A549 (cell line): ENCODE results near the gene KLHL29.

ENCODE experiments used
- ELK1 ChIP-seq: fragments of 150-350 bp; IDR thresholded peaks from 2 replicates; pipeline ENCODE4 v1.6.1; 2014; ENCODE audit warnings: low read depth, mild to moderate bottlenecking, low read length
- EP300 ChIP-seq, 2 experiments: fragments of >200 bp; sonication (Bioruptor Twin); formaldehyde crosslinking; IDR thresholded peaks; 2 replicates in 1 of 2; 3 replicates in 1 of 2; pipeline ENCODE4 v1.6.1; 2016 to 2017
- HMGXB4 ChIP-seq: fragments of 250-450 bp; sonication (Bioruptor Pico); IDR thresholded peaks from 2 replicates; pipeline ENCODE4 v1.5.0; 2021; ENCODE audit warnings: mild to moderate bottlenecking, moderate library complexity, borderline replicate concordance
- RFX5 ChIP-seq: fragments of 450-650 bp; IDR thresholded peaks from 2 replicates; pipeline ENCODE4 v1.7.1; 2014; ENCODE audit warnings: antibody characterized with exemption, mild to moderate bottlenecking, moderate library complexity

- no peak for TF ChIP-seq RFX5
- no peak for TF ChIP-seq HMGXB4
- no peak for TF ChIP-seq EP300 (IDR thresholded peaks at IDR 0.05)
- TF ChIP-seq ELK1 = no peak
Measured at GRCh38 chr2:23420091-23420839, 35.3 kb downstream of the KLHL29 start.
